ENCODE measurements around the gene HMOX1.

HMOX1 gene

DNA sequence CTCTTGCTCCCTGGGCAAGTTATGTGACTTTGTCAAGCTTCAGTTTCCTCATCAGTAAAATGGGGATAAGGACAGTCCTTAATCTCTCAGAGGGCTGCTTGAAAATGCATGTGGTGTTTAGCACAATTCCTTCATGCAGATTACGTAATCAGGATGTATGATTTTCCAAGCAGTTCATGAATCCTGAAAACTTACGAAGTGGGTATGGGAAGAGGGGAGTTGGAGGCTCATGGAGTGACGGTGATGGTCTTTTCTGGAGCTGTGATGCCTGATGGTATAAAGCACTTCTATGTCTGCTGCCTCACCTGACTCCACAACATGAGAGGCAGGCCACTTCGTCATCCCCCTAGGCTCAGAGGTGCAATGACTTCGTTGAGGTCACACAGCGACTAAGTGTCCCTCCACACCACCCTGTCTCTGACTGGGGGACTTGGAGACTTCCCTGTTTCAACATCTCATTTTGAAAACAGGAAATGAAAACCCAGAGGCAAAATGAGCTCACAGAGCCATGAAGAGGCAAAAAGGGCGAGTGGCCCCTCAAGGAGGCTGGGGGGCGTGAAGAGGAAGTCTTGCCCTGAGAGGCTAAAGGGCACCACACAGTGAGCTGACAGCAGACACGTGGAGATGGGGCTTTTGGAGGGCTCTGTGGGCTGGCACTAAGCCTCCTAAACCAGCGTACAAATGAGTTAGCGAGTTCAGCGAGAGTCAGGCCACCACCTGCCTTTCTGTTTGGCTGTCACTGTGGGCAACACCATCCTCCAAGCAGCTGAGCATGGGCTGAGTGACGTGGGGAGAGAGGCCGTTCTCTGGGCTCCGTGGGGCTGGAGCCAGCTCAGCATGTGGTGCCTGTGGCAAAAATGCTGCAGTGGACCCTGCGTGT, 29.1 kb downstream of the HMOX1 start:
- no peak for FAIRE-seq

GRCh38 chr22:35410663-35411034, 29.8 kb downstream of the HMOX1 start:
- FAIRE-seq: no peak

DNA sequence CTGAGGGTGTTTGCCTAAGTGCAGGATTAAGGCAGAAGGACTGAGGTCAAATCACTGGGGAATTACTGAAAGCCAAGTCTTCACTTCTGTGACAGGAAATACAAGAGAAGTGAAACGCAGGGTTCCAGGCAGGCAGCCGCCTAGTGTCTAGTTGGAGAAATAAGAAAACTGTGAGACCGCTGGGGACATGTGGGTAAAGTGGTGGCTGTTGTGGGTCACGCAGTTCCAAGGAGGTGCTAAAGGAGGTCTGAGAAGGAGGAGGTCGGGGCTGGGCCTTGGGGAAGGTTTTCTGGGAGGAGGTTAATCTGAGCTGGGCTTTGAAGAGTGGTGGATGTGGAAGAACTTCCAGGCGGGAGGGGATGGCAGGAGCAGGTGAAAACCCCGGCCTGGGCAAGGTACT, 30.2 kb downstream of the HMOX1 start:
- no peak for FAIRE-seq

DNA sequence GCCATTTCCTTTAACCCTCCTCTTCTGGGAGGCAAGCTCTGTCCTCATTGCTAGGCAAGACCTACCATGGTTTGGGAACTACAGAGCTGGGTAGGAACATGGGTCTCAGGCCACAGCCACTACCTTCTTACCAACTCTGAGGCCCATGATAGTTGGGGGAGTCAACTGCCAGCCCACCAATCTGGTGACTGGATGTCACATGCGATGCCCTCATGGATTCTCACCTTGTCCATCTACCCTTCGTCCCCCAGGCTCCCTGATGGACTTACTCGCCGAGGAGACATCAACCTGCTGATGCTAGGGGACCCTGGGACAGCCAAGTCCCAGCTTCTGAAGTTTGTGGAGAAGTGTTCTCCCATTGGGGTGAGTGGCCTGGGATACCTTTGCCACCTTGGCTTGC, 32.7 kb downstream of the HMOX1 start:
- FAIRE-seq: no peak

GRCh38 chr22:35417606-35418005, 36.7 kb downstream of the HMOX1 start:
- FAIRE-seq: no peak

GRCh38 chr22:35418088-35418487, 37.2 kb downstream of the HMOX1 start:
- FAIRE-seq: no peak

- no peak for FAIRE-seq
Measured at GRCh38 chr22:35418731-35419130, 37.8 kb downstream of the HMOX1 start.

GRCh38 chr22:35419756-35420155, 38.9 kb downstream of the HMOX1 start:
- no peak for FAIRE-seq

DNA sequence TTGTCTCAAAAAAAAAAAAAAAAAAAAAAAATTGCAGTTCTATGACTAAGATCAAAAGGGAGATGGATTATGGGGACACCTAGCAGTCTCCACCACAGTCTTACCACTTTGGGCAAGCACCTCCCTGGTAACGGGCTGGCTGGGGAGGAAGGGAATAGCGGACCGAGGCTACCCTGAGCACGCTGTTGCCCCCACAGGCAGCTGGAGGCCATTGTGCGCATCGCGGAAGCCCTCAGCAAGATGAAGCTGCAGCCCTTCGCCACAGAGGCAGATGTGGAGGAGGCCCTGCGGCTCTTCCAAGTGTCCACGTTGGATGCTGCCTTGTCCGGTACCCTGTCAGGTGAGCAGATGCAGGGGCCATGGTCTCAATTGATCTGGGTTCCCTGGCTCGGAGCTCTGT, 40.2 kb downstream of the HMOX1 start:
- FAIRE-seq: no peak

- FAIRE-seq: no peak
Measured at GRCh38 chr22:35422145-35422544, 41.2 kb downstream of the HMOX1 start.

DNA sequence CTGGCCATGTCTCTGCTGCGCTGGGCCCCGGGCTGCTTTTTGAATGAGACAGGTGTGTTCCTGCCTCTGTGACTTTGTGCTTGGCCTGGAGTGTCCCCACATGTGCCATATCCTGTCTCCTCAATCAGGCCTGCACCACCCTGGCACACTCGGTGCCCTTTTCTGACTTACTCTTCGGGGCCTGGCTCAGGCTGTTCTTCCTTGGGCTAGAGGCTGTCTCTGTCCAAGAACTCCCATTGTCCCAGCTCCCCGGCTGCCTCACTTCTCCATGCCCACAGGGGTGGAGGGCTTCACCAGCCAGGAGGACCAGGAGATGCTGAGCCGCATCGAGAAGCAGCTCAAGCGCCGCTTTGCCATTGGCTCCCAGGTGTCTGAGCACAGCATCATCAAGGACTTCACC, 42.0 kb downstream of the HMOX1 start:
- FAIRE-seq: no peak

- FAIRE-seq: no peak
Measured at GRCh38 chr22:35424081-35424480, 43.2 kb downstream of the HMOX1 start.

DNA sequence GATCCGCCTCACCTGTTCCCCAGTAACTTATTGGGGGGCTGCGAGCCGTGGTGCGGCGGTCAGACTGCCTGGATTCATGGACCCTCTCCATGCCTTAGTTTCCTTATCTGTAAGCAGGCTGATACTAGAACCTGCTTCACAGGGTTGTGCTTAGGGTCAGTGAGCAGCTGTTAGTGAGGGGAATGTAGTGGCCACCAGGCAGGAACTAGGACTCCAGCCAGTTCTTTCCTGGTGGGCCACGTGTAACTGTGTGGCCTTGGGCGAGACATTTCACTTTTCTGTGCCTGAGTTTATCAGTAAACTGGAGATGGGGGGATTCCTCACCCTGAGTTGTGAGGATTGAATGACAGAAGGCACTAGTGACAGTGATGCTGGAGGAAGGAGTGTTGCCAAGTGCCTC, 43.9 kb downstream of the HMOX1 start:
- FAIRE-seq: no peak

DNA sequence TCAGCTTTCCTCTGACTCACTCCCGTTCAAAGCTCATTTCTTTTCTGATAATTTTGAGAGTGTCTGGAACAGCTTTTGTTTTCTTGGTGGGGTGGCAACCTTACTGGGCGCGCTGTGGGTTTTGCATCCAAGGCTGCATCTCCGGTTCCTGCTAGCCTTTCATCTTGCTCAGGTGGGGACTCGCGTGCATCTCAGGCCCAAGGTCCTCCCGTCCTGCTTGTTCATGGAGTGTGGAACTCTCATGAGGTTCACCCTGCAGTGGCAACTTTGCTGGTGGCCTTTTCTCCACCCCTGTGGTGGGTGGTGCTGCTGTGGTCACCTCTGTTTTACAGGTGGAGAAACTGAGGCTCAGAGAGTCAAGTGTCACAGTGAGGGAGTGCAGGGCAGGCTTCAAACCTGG, 44.6 kb downstream of the HMOX1 start:
- FAIRE-seq: no peak

DNA sequence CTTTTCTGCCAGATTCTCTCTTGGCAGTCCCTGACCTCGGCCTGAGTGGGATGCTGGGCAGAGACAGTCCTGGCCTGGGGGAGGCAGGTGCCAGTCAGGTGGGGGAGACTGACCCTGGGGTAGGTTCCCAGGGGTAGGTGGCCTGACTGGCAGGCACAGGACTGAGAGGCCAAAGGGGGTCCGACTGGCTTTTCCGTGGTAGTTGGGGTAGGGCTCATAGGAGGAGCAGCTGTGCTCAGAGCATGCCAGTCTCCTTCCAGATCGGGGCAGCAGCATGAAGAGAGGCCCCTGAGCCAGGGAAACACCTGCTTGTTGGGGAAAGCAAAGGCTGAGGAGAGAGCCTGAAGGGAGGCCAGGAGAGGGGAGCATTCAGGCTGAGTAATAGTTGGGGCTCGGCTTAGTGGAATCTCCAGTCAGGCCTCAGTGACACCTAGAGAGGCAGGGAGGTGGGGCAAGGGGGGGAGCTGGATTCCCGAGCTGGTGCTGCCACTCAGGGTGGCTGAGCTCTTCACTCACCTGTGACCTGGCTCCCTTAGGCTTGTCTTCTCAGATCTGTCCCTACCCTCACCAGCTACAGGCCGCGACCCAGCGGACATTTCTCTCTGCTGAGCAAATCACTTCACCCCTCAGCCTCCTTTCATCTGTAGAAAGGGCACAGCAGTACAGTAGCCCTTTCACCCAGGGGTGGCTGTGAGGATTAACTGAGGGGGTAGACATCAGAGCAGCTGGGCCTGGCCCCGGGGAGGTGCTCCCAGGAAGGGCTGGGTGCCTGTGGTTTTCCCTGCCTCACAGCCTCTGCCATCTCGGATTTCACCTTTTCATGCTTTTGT, 45.3 kb downstream of the HMOX1 start:
- no peak for FAIRE-seq

DNA sequence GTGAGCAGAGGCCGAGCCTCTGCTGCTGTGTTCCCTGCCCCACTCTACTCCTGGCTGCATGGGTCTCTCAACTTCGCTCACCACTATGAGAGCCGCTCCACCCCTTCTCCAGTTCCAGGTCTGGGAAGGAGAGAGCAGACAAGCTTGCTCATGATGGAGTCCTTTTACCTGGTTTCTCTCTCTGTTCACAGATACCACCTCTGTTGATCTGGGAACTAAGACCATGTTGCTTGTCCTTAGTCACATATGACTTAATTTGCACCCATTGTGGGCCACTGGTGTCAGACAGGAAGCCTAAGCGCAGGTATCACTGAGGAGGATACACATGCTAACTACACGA, 45.9 kb downstream of the HMOX1 start:
- no peak for FAIRE-seq

DNA sequence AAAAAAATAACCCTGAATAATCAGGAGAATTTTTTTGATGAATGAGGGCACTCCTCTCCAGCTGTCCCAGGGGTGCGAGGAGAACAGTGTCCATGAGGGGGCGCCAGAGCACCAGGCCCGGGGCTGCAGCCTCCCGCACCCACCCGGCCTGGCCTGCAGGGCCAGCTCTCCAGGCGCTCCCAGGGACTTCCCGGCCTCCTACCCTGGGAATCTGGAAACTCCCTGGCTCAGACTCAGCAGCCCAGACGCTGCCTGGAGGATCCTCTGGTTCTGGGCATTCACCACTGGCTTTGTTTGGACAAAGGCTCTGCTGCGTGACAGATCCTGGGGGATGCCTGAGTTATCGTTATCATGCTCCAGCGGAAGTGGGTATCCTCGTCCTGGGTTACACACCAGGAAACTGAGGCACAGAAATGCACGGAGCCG, 50.0 kb downstream of the HMOX1 start:
- no peak for FAIRE-seq

GRCh38 chr22:35431483-35432227, 50.8 kb downstream of the HMOX1 start:
- FAIRE-seq: no peak

- no peak for FAIRE-seq
Measured at GRCh38 chr22:35432228-35432905, 51.5 kb downstream of the HMOX1 start.

DNA sequence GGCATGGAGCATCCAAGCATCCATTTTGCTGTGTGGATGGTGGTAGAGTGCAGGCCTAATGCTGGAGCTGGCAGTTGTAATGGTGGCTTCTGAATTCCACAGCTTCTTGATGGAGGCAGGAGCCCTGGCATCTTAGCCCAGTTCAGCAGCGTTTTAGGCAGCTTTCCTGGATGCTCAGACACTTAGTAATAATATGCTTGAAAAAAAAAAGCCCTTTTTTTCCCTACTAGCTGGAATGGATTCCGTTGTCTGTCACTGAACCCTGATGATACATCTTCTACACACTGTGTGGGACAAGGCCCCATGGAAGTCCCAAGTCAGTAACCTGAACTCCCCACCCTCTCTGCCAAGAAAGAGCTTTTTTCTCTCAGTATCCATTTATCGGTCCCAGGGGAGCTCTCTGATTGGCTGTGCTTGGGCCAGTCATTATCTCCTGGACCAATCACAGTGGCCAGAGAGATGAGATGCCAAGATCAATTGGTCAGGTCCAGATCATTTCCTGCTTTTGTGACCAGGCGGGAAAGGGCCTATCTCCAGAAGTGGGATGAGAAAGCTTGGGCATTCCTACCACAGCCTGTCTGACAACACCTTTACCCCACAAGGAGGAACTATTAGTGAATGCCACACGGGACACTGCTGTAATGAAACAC, 53.3 kb downstream of the HMOX1 start:
- FAIRE-seq: no peak

DNA sequence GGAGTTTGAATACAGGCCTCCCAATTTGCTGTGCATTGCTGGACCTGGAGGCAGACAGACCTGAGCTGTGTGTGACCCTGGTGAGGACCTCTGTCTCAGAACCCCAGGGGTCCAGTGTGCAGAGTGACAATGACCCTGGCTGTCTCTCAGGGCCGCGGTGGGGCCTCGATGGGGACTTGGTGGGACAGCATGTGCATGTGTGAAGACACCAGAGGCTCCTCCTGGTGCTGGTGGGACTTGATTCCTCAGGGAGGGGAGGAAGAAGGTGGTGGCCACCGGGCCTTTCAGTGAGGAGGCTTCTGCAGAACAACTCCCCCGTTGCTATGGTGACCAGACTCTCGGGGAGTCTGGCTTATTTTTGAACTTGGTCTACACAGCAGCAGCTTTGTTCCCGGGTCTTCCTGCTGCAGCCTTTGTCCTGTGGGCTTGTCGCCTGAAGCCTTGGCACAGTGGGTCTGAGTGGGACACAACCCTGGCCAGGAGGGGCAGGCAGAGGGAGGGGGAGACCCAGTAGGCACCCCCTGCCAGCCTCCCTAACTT, 54.4 kb downstream of the HMOX1 start:
- FAIRE-seq: no peak

- no peak for FAIRE-seq
Measured at GRCh38 chr22:35436421-35436820, 55.5 kb downstream of the HMOX1 start.

Data from colon (tissue), 2 donors.